HG03135 (cell line): ENCODE measurements around the gene SREBF1.
"Not testable (repeated sequence)": the region's sequence is repeated elsewhere in the genome, so short reads cannot be mapped to it uniquely, and the experiment has no call there.

Experiments used
- ATAC-seq: cut with Tn5 transposase; IDR thresholded peaks from one replicate; pipeline ENCODE4 v1.9.1; 2021; ENCODE audit warnings: mild to moderate bottlenecking, moderate library complexity; ENCODE audit not compliant: unreplicated experiment

Gene SREBF1

DNA sequence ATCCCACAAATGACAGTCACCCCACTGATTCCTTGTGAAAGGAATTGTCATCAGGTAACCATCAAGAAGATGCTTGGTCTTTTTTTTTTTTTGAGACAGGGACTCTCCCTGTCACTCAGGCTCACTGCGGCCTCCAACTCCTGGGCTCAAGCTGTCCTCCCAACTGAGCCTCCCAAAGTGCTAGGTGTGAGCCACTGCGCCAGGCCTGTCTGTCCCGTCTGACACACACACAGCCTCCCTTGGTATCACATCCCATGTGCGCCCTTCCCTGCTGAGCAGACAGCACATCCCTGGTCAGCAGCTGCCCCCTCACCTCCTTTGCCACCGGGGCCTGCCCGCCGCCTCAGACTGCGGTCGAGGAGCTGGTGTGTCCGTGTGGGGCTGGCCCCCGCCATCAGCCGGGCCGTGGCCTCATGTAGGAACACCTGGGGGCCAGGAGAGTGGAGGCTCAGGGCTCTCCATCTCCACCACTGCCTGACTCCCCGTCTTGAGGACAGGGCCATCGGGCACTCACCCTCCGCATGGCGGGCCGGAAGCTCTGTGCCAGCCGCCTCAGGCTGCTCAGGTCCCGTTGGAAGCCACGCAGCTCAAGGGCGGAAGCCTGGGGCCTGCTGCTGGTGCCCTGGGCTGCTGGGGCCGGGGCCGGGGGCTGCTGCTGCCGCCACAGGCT, 23.6 kb downstream of the SREBF1 start:
- no peak for ATAC-seq

DNA sequence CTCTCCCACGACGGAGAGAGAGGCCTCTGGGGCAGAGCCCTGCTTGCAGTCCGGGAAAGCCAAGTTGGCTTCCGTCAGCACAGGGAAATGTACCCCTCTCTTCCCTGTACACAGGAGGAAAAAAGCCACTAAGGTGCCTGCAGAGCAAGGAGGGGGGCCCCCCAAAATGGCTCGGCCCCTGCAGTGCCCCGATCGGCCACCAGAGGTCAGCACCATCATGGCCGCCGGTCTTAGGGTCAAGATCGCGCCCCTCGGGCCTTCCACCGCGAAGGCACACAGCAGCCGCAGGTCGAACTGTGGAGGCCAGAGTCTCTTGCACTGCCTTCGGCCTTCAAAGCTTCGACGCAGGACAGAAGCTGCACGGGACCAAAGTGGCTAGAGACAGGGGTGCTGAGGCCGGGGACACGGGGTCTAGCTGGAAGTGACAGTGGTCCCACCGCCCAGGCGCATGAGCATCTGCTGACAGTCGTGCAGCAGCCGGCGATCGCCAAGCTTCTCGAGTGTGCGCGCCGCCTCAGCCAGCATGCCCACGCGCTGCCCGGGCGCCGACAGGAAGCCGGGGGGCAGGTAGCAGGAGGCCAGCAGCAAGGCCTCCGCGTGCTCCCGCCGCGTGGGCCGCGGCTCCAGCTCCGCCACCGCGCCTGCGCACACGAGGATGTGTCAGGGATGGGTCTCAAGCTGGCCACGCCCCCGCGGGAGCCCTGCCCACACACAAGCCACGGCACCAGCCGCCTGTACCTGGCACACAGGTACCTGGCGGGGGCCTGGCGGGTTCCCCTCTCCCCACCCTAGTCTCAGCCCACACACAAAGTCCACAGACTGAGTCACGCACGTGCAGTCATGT, 24.4 kb downstream of the SREBF1 start:
- ATAC-seq: no peak

DNA sequence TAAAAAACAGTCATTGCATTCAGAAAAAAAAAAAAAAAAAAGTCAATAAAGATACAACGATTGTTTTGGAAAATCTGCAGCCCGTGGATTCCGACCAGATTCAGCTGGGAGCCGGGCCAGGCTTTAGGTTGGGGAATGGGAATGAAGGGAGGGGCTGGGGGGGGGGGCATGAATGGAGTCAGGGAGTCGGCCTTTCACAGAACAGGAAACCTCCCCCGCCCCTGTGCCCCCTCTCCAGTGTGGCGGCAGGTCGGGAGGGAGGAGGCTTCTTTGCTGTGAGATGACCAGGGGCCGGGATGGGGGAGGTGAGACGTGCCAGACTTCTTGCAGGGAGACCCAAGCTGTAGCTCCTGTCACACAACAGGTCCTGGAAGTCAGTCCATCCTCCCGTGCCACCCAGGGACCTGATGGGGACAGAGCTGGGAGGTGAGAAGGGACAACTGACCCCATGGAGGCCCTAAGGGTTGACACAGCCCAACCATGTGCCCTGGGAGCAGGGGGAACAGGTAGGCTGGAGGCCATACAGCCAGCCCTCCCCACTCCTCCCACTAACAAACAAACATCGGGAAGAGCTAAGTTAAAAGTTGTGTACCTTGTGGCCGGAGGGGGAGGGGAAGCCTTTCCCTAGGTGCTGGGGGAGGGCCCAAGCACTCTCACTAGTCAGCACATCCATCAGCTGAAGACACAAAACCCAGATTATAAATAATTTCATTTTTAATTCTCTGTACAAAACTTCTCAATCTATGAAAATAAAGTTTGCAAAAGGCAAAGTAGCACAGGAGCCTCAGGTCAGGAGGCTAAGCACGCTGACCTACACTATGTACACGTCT, 25.2 kb downstream of the SREBF1 start:
- ATAC-seq: no peak

DNA sequence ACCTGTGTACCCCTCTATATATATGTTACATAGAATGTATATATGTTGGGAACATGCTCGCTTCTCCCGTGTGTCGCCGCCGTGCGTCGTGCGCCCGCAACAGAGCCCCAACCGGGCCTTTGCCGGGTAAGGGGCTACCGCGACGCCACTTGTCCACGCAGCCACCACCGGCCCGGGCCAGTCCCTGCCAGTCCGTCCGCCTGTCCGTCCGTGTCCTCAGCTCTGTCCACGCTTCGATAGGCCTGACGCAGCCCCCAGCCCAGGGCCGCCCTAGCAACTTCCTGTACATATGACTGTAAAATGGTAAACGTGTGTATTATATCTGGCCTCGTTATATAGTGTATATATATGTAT, 25.9 kb downstream of the SREBF1 start:
- no peak for ATAC-seq

DNA sequence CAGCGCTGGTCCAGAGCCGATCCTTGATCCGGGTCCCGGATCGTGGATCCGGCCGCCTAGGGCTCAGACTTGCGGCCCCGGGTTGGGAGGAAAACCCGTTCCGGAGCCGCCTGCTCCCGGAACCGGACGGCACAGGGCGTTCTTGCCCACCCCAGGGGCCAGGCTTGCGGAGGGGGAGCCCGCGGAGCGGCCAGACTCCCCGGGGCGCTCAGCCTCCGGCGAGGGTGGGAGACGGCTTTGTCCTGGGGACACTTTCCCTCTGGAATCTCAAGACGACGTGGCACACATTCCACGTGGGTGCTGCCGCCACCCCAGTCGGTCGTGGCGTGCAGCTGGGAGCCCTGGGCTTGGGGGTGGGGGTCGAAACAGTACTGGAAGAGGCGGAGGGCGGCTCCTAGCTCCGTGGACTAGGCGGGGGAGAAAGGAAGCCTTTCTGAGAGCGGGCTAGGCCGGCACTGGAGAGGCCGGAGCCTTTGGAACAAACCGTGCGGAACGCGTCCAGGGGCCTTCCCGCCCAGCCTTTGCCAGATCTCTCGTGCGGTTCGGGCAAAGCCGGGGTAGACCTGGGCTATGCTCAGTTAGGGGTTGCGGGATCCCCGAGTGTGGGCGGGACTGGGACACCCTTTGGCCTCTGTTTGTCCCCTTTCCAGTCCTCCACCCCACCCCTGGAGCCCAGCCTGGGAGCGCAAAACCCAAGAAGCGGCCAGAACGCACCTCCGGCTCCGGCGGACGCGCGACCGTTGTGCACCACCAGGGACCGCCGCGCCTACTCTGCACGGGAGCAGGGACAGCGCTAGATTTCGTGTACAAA, 26.5 kb downstream of the SREBF1 start:
- ATAC-seq: no peak

DNA sequence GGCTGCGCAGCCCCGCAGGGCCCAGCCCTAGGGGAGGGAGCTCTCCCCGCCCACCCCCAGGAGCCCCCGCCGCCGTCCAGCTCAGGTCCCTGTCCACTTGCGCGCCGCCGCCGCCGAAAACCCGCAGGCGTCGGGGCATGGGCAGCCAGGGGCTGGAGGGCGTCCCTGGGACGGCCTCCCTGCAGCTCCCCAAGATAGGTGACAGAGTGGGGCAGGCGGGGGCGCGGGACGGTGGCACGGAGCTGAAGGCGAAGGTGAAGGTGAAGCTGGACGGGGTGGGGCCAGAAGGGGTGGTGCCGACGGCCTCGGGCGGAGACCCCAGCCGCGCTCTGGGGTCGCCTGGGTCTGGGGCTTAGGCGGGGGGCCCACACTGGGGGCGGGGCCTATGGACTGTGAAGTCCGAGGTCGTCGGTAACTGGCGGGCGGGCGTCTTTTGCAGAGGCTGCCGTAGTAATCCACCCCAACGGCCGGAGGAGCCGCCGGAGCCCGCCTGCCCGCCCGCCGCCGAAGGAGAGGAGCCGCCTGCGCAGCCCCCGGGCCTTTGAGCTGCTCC, 27.2 kb downstream of the SREBF1 start:
- ATAC-seq: no peak

DNA sequence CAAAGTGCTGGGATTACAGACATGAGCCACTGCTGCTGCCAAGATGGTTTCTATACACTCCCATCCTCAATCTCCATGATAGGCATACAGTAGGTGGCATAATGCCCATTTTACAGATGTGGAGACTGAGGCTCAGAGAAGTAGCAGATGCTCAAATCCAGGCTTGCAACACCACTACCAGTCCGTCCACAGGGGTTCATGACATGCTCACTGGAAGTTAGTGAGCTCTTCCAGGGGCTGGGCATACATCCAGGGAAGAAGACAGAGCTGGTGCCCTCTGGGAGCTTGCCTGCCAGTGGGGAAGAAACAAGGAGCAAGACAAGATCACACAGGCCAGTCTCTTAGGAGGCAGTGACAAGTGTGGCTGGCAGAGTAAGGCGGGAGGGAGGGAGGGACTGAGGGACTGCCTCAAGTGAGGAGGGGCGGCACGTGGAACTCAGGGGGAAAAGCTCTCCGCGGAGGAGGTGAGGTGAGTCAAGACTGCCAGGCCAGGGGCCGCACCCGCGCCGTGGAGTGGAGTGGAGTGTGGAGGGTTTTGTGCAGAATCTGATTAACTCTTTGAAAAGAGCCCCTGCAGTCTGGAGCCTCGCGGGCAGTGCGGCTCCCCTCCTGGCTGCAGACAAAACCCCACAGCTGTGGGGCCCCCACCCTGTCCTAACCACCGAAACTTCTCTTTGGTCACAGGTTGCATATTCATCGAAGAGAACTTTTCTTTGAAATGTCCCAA, 27.9 kb downstream of the SREBF1 start:
- no peak for ATAC-seq

DNA sequence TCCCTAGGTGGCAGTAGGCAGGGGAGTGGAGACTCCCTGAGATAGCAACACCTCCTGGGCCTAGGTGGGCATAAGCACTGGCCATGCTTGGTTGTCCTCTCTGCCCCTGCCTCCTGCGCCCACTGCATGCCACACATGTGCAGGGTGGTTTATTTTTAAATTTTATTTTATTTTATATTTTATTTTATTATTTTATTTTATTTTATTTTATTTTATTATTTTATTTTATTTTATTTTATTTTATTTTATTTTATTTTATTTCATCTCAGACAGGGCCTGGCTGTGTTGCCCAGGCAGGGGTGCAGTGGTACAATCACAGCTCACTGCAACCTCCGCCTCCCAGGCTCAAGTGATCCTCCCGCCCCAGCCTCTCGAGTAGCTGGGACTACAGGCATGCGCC, 28.6 kb downstream of the SREBF1 start:
- not testable (repeated sequence) for ATAC-seq

DNA sequence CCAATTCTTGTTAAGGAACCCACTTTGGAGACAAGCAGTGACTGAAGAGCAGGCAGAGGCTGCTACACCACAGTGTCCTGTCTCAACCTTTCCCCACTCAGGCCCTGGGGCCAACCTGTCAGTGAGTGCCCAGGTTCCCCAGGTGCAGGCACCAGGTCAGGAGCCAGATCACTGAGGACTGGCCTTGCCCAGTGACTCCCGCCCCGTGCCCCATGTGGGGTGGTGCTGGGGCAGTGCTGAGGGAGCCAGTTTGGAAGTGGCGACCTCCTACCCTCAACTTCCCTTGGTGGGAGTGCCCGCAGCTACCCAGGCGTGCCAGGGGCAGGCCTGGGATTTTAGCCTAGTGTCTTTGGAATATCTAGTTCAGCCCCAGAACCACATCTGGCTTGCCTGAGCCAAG, 29.3 kb downstream of the SREBF1 start:
- no peak for ATAC-seq

DNA sequence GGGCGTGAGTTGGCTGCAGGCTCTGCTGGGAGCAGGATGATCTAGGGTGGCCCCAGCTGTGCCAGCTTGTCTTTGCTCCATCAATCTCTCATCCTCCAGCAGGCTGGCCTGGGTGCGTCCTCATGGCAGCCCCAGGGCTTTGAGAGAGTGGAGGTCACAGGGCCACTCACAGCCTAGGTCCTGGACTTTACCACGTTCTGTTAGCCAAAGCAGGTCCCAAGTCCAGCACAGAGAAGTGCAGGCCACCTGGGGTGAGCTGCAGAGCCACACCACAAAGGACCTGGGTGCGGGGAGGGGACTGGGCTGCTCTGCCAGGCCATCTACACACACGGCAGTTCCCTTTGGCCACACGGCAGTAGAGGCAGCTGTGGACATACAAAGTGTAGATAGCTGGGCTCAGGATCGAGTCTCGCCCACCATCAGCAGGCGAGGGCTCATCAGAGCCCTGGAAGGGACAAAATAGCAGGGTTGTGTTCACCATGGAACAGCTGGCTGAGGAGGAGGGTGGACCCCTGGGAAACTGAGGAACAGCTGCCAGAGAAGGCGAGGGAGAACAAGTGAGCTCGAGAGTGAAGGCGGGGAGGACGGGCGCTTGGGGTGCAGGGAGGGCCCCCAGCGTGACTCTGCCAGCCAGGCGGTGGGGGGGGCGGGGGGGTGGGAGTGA, 30.0 kb downstream of the SREBF1 start:
- ATAC-seq: no peak

DNA sequence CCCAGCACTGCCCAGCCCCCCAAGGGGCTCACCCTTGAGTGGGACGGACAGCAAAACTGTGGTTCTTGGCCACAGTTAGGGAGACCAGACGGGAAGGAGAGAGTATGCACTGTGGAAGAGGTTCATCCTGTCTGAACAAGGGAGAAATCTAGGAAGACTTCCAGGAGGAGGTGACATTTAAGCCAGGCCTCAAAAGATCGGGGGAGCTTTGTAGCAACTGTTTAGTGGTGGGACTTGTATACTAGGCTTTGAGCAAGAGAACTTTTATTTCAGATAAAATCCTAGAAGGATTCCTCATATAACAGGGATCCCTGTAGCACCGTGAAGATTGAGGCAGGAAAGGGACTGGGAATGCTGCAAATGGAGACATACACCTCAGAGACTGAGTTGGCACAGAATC, 30.8 kb downstream of the SREBF1 start:
- no peak for ATAC-seq

DNA sequence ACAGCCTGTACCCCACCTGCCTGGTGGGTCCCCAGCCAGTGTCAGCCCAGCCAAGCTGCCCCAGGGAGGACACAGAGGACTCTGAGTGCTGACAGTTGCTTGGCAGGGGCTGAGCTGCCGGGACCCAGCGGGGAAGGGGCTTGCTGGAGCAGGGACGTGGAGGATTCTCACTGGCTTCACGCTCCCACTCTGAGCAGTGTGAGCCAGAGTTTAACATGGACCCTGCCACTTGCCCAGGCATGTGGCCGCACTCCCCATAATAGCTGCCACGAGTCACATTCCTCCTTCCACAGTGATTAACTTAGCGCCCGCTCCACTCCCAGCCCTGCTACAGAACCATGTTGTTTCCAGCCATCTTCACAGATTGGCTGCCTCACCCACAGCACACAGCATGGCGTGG, 31.2 kb downstream of the SREBF1 start:
- no peak for ATAC-seq

DNA sequence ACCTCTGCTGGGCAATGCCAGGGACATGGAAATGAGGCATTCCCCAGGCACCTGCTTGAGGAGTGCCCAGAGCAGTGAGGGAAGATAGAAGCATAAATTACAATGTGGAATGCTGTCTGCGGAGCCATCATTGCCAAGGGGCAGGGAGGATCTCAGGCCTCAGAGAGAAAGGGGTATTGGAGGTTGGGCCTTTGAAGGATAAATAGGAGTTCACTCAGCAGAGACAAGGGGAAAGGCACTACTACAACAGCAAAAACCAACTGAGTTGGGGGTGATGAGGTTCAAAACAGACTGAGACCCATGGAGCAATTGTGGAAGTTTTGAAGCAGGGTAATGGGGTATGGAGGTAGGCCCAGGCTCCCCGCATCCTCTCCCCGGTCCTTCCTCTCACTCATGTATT, 32.8 kb downstream of the SREBF1 start:
- ATAC-seq: no peak

DNA sequence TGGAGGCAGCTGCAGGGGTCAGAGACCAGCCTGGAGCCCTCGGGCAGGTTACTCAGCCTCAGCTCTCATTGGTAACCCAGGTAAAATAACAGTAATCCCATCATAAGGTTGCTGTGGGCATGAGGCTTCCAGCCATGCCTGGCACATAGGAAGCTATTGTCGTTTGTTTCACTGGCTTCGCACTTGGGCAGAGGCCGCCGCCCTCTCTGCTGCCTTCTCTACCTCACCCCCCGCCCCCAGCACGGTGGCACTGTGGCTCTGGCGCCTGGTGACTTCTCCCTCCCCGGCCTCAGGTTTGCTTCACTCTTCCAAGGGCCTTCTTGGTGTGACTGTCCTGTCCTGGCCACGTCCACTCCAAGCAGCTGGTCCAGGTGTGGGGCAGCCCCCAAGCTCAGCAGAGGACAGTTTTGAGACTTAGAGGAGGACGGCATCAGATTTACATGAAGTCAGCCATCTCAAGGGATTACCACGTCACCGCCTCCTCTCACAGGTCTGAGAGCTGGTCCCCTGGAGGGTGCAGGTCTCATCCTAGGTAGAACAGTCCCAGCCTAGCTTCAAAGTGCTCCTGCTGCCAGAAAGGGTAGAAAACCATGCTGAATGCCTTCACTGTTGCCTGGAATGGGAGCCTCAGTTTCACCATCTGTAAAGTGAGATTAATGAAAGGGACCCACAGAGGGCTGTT, 34.8 kb downstream of the SREBF1 start:
- no peak for ATAC-seq

DNA sequence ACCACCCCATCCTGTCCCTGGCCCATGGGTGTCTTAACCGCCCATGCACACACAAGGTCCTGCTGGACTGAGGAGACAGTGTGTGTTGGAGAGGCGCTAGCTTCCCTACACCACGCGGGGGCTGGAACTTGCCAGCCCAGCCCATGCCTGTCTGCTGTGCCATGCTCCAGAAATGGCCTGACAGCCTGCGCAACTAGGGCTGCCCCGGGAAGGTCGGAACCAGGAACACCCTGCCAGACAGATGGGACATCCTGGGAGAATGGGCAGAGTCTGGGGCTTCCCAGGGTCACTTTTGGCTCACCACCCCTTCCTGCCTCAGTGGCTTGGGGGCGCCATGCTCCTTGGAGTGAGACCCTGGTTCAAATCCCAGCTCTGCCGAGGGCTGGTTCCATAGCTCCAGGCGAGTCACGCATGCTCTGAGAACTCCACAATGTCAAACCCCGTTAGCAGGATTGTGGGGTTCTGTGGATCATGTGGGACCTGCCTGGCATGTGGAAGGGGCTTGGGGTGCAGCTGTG, 36.2 kb downstream of the SREBF1 start:
- no peak for ATAC-seq

DNA sequence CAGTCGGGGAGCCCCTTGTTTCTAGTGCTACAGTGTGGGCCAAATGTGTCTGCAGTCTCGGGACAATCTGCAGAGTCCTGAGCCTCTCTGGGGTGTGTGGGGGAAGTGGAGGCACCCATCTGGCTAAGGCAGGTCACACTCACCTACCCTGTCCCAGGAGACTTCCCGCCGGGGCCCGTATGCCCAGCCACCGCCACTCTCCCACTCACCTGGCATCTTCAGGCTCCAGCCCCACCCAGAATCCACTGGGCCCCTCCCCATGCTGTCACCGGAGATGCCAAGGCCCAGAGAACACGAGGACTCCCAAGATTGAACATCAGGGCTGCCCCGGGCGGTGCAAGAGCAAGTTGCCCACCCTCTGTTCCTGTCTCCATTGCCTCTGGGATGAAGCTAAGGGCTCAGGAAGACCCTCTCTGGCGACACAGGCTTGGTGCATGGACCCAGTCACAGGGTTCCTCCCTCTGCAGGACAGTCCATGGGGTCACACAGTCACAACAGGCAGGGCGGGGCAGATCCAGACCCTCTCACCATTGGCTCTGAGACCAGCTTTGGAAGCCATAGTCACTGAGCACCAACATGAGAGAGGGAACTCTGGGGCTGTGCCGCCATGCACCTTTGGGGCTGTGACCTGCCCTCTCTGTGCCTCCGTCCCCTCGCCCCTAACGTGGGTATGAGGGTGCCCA, 38.1 kb downstream of the SREBF1 start:
- no peak for ATAC-seq

DNA sequence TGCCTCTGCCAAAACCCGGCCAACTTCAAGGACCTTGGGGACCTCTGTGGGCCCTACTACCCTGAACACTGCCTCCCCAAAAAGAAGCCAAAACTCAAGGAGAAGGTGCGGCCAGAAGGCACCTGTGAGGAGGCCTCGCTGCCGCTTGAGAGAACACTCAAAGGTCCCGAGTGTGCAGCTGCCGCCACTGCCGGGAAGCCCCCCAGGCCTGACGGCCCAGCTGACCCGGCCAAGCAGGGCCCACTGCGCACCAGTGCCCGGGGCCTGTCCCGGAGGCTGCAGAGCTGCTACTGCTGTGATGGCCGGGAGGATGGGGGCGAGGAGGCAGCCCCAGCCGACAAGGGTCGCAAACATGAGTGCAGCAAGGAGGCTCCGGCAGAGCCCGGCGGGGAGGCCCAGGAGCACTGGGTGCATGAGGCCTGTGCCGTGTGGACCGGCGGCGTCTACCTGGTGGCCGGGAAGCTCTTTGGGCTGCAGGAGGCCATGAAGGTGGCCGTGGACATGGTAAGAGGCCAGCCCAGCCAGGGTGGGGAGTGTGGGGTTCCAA, 38.7 kb downstream of the SREBF1 start:
- ATAC-seq: no peak
